Glutamatergic neuron (in vitro differentiated cells): ENCODE results near the gene LRIF1. TPM values are rescaled to one million over a fixed set of nuclear protein-coding genes. Genes with fewer than 3 reads are reported as not detected.

ENCODE experiments used
- DNase-seq: peaks from one replicate; pipeline ENCODE4 v3.0.0; 2022
- H3K27ac Mint-ChIP-seq: one replicate; pipeline ENCODE4 v1.8.0; 2020; ENCODE audit warnings: mild to moderate bottlenecking, mixed read lengths, inconsistent platforms; ENCODE audit not compliant: unreplicated experiment
- H3K27me3 Mint-ChIP-seq: one replicate; pipeline ENCODE4 v1.8.0; 2020; ENCODE audit warnings: mild to moderate bottlenecking, moderate library complexity, mixed read lengths, inconsistent platforms; ENCODE audit not compliant: unreplicated experiment
- H3K36me3 Mint-ChIP-seq: one replicate; pipeline ENCODE4 v1.8.0; 2020; ENCODE audit warnings: mild to moderate bottlenecking, mixed read lengths, inconsistent platforms; ENCODE audit not compliant: unreplicated experiment
- H3K4me1 Mint-ChIP-seq: one replicate; pipeline ENCODE4 v1.8.0; 2020; ENCODE audit warnings: mild to moderate bottlenecking, low read depth, mixed read lengths, inconsistent platforms; ENCODE audit not compliant: unreplicated experiment
- H3K4me3 Mint-ChIP-seq: one replicate; pipeline ENCODE4 v1.8.0; 2020; ENCODE audit warnings: mild to moderate bottlenecking, mixed read lengths, inconsistent platforms; ENCODE audit not compliant: unreplicated experiment
- H3K9me3 Mint-ChIP-seq: one replicate; pipeline ENCODE4 v1.8.0; 2020; ENCODE audit warnings: mild to moderate bottlenecking, moderate library complexity, mixed read lengths, inconsistent platforms; ENCODE audit not compliant: unreplicated experiment
- CTCF ChIP-seq: fragments of 200-600 bp; sonication (generic); IDR thresholded peaks from one replicate; pipeline ENCODE4 v1.5.0; 2021; ENCODE audit not compliant: partially characterized antibody, unreplicated experiment
- total RNA-seq: library from RNA; stranded (reverse); fragmentation: NEBNext Ultra II Directional; extraction: Animal tissue kit (Norgen Biotek cat#: 25700); gene quantifications from one replicate; pipeline ENCODE4 v1.2.1, GENCODE V29; 2021; ENCODE audit not compliant: unreplicated experiment

The LRIF1 gene
- total RNA-seq, 1 donor from 2014 or later, result 21.1 TPM

DNA sequence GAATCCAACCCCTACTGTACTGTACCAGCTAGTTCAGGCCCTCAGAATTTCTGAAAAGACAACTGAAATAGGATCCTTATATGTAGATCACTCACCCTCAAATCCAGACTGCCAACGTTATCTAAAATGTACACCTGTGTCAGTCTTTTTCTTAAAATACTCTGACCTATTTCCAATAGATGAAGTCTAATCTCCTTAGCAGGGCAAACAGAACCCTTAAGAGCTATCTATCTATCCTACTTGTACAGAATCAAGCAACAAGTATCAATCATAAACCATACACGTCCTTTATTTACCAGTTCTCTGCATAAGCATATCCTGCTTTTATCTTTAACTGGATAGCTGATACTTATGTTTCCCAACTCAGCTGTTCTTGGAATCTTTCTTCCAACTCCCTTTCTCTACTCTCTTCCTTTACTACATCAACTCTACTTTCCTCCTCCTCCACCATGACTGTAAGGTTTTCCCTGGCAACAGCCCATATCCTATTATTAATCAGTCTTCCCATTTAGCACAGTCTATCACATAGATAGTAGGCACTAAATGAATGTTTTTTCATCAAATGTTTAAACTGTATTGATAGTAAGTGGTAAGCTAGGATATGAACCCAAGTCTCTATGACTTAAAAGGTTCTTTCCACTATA lies 2.8 kb downstream of the LRIF1 start:
- DNase-seq, result no peak
- Mint-ChIP-seq H3K27ac (no peak overlapping the region), H3K4me1 (peaks cover 4% of the 10 kb centered on the region), H3K9me3 (peaks cover 13% of the 10 kb centered on the region), H3K4me3 (peak overlapping the region; percentile 67), H3K27me3 (peaks cover 14% of the 10 kb centered on the region), H3K36me3 (peaks cover 11% of the 10 kb centered on the region)
- no peak for TF ChIP-seq CTCF

GRCh38 chr1:110957798-110958197 lies 5.9 kb downstream of the LRIF1 start:
- H3K4me1 Mint-ChIP-seq, result peaks cover 2% of the 10 kb centered on the region
- no peaks in the 10 kb centered on the region for H3K27me3 Mint-ChIP-seq
- H3K36me3 Mint-ChIP-seq, result peaks cover 4% of the 10 kb centered on the region

DNA sequence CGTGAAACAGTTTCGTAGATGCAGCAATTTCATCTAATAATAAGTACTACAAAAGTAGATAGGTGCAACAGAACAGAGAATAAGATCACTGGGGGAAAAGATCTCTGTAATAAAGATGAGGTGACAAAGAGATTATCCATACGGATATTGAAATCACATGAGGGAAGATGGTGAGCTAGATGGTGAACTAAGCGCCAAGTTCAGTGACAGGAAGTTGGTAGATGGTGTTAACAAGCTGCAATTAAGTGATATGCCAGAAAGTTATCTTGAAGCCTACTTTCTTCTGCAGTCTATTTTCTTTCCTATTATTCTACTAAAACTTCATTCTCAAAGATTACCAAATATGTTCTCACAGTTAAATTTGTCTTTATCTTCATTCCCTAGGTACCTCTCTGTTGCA lies 7.1 kb downstream of the LRIF1 start:
- no peaks in the 10 kb centered on the region for H3K9me3 Mint-ChIP-seq
- no peak overlapping the region for H3K27ac Mint-ChIP-seq
- peaks cover 2% of the 10 kb centered on the region for H3K4me1 Mint-ChIP-seq
- no peaks in the 10 kb centered on the region for H3K27me3 Mint-ChIP-seq
- no peak for DNase-seq
- no peak for TF ChIP-seq CTCF
- peaks cover 4% of the 10 kb centered on the region for H3K36me3 Mint-ChIP-seq
- H3K4me3 Mint-ChIP-seq, result no peak overlapping the region

More at GRCh38 chr1:110957798-110958197, 5.9 kb downstream of the LRIF1 start:
- TF ChIP-seq CTCF, result no peak
- Mint-ChIP-seq H3K4me3 (no peak overlapping the region), H3K27ac (no peak overlapping the region), H3K9me3 (no peaks in the 10 kb centered on the region)
- DNase-seq, result no peak

DNA sequence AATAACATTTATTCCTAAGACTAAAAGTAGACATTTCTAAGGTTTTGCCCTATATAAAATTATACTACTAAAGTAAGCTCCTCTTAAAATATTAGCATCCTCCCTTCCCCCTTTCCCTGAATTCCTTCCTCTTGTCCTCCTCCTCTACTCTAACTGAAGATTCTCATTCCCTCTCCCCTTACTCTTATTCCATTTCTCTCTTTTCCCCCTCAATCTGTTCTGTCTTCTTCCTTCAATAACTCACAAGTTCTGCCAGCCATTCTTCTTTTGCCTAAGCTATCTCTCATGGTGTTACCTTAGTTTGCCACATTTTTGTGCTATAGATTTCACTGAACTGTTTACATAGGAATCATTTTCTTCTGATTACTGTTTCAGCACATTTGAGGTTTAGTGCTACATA lies 10.7 kb downstream of the LRIF1 start:
- Mint-ChIP-seq H3K27ac (no peak overlapping the region), H3K27me3 (no peaks in the 10 kb centered on the region), H3K36me3 (no peaks in the 10 kb centered on the region), H3K4me3 (no peak overlapping the region), H3K4me1 (no peaks in the 10 kb centered on the region), H3K9me3 (no peaks in the 10 kb centered on the region)
- no peak for DNase-seq
- TF ChIP-seq CTCF, result no peak

DNA sequence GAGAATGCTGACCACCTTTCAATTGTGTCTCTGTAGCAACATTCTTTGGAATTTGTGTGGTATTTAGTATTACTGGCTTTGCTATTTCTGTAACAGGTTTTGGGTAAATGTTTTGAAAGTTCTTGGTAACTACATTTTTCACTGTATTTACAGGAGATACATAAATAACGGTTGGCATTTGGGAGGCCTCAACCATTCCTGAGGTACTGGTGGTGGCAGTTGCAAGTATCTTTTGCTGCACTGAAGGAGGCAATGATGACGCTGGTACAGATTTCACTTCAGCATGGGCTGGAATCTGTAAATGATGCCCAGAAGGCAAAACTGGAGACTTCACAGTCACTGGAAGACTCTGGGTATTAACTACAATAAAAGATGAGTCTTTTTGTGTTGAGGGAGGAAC lies 11.7 kb downstream of the LRIF1 start:
- no peaks in the 10 kb centered on the region for H3K27me3 Mint-ChIP-seq

More for the DNA sequence above, 11.7 kb downstream of the LRIF1 start:
- Mint-ChIP-seq H3K9me3 (peaks cover 1% of the 10 kb centered on the region), H3K4me3 (no peak overlapping the region), H3K36me3 (no peaks in the 10 kb centered on the region), H3K27ac (no peak overlapping the region), H3K4me1 (no peaks in the 10 kb centered on the region)
- no peak for DNase-seq
- no peak for TF ChIP-seq CTCF
